H9 (cell line): ENCODE data around the gene AP1AR. TPM values are rescaled to one million over a fixed set of nuclear protein-coding genes. Genes with fewer than 3 reads are reported as not detected.

Experiments
- DNase-seq: peaks from one replicate; pipeline ENCODE4 v3.0.0-alpha.2; 2017
- H2AFZ ChIP-seq: one replicate; pipeline ENCODE4 v1.6.1; 2013; ENCODE audit warnings: mild to moderate bottlenecking, low read length, control low read depth, moderate library complexity
- H2AK5ac ChIP-seq: 2 replicates; pipeline ENCODE4 v1.6.1; 2013; ENCODE audit warnings: low read length, control low read depth, mixed read lengths; ENCODE audit not compliant: insufficient read length
- H2BK120ac ChIP-seq: one replicate; pipeline ENCODE4 v1.6.1; 2013; ENCODE audit warnings: low read depth, mild to moderate bottlenecking, low read length, control low read depth, inconsistent platforms; ENCODE audit not compliant: poor library complexity, severe bottlenecking
- H2BK12ac ChIP-seq: 2 replicates; pipeline ENCODE4 v1.6.1; 2013; ENCODE audit warnings: low read length, control low read depth, mixed read lengths, low read depth; ENCODE audit not compliant: insufficient read length
- H2BK15ac ChIP-seq: 2 replicates; pipeline ENCODE4 v1.6.1; 2013; ENCODE audit warnings: low read depth, low read length, control low read depth
- H2BK20ac ChIP-seq: one replicate; pipeline ENCODE4 v1.6.1; 2013; ENCODE audit warnings: low read depth, mild to moderate bottlenecking, low read length, control low read depth, inconsistent platforms; ENCODE audit not compliant: poor library complexity, severe bottlenecking
- H2BK5ac ChIP-seq: 2 replicates; pipeline ENCODE4 v1.6.1; 2013; ENCODE audit warnings: low read length, control low read depth, mixed read lengths; ENCODE audit not compliant: insufficient read length
- H3K14ac ChIP-seq: 2 replicates; pipeline ENCODE4 v1.6.1; 2013; ENCODE audit warnings: low read length, control low read depth; ENCODE audit not compliant: insufficient read depth
- H3K18ac ChIP-seq: 2 replicates; pipeline ENCODE4 v1.6.1; 2013; ENCODE audit warnings: low read depth, mild to moderate bottlenecking, mixed read lengths, low read length, control low read depth; ENCODE audit not compliant: insufficient read length
- H3K23ac ChIP-seq: 2 replicates; pipeline ENCODE4 v1.6.1; 2013; ENCODE audit warnings: low read length, control low read depth, mixed read lengths, low read depth; ENCODE audit not compliant: insufficient read length
- H3K23me2 ChIP-seq: 2 replicates; pipeline ENCODE4 v1.6.1; 2013; ENCODE audit warnings: low read depth, mild to moderate bottlenecking, mixed read lengths, low read length, control low read depth; ENCODE audit not compliant: insufficient read length, poor library complexity, severe bottlenecking
- H3K27ac ChIP-seq: 2 replicates; pipeline ENCODE4 v1.5.1; 2013; ENCODE audit warnings: low read length, control low read depth, mixed read lengths, low read depth; ENCODE audit not compliant: insufficient read length
- H3K27me3 ChIP-seq: 2 replicates; pipeline ENCODE4 v1.6.1; 2013; ENCODE audit warnings: low read length, control low read depth, inconsistent platforms; ENCODE audit not compliant: insufficient read depth
- H3K4ac ChIP-seq: 2 replicates; pipeline ENCODE4 v1.6.1; 2013; ENCODE audit warnings: low read depth, mild to moderate bottlenecking, control low read depth, inconsistent platforms, low read length, moderate library complexity
- H3K4me1 ChIP-seq: 2 replicates; pipeline ENCODE4 v1.6.1; 2013; ENCODE audit warnings: low read length, control low read depth, inconsistent platforms; ENCODE audit not compliant: insufficient read depth
- H3K4me2 ChIP-seq: 2 replicates; pipeline ENCODE4 v1.6.1; 2013; ENCODE audit warnings: low read length, control low read depth, mixed read lengths; ENCODE audit not compliant: insufficient read length, insufficient read depth
- H3K56ac ChIP-seq: 2 replicates; pipeline ENCODE4 v1.6.1; 2013; ENCODE audit warnings: low read depth, mild to moderate bottlenecking, mixed read lengths, low read length, control low read depth; ENCODE audit not compliant: insufficient read length
- H3K79me1 ChIP-seq: 2 replicates; pipeline ENCODE4 v1.6.1; 2013; ENCODE audit warnings: low read depth, mild to moderate bottlenecking, moderate library complexity, low read length, control low read depth, inconsistent platforms; ENCODE audit not compliant: insufficient read depth, poor library complexity, severe bottlenecking
- H3K79me2 ChIP-seq: 2 replicates; pipeline ENCODE4 v1.6.1; 2013; ENCODE audit warnings: low read length, control low read depth, inconsistent platforms; ENCODE audit not compliant: insufficient read depth
- H3K9ac ChIP-seq: 2 replicates; pipeline ENCODE4 v1.6.1; 2013; ENCODE audit warnings: low read length, control low read depth, mixed read lengths; ENCODE audit not compliant: insufficient read length; ENCODE audit errors: extremely low read depth
- H3K9me3 ChIP-seq: one replicate; pipeline ENCODE4 v1.6.1; 2013; ENCODE audit warnings: low read depth, low read length, inconsistent platforms; ENCODE audit not compliant: control insufficient read depth
- H3T11ph ChIP-seq: one replicate; pipeline ENCODE4 v1.6.1; 2013; ENCODE audit warnings: mild to moderate bottlenecking, low read length, control low read depth, inconsistent platforms
- H4K20me1 ChIP-seq: one replicate; pipeline ENCODE4 v1.6.1; 2013; ENCODE audit not compliant: control insufficient read depth, insufficient read length, insufficient read depth
- H4K5ac ChIP-seq: 2 replicates; pipeline ENCODE4 v1.6.1; 2013; ENCODE audit warnings: low read depth, mild to moderate bottlenecking, mixed read lengths, low read length, control low read depth; ENCODE audit not compliant: insufficient read length
- H4K8ac ChIP-seq: replicated peaks from 2 replicates; pipeline ENCODE4 v1.6.1; 2013; ENCODE audit warnings: low read length, control low read depth, mixed read lengths, low read depth; ENCODE audit not compliant: insufficient read length
- H4K91ac ChIP-seq: 2 replicates; pipeline ENCODE4 v1.6.1; 2013; ENCODE audit warnings: low read depth, mild to moderate bottlenecking, moderate library complexity, mixed read lengths, low read length, control low read depth; ENCODE audit not compliant: insufficient read length
- H3K27ac Mint-ChIP-seq, 3 experiments: 2 replicates in 2 of 3; 3 replicates in 1 of 3; pipeline ENCODE4 v1.8.0; 2020 to 2021; ENCODE audit warnings: mixed read lengths in 3 of 3, mild to moderate bottlenecking in 1 of 3, moderate library complexity in 1 of 3
- H3K27me3 Mint-ChIP-seq: 2 replicates; pipeline ENCODE4 v1.8.0; 2021; ENCODE audit warnings: low read depth, mild to moderate bottlenecking, moderate library complexity, mixed read lengths
- H3K36me3 Mint-ChIP-seq, 3 experiments: 2 replicates in 2 of 3; 3 replicates in 1 of 3; pipeline ENCODE4 v1.8.0; 2020 to 2021; ENCODE audit warnings: low read depth in 3 of 3, mixed read lengths in 3 of 3; ENCODE audit not compliant: insufficient read depth in 1 of 3
- H3K4me1 Mint-ChIP-seq, 2 experiments: 2 replicates each; pipeline ENCODE4 v1.8.0; 2020; ENCODE audit warnings: mixed read lengths in 2 of 2
- H3K4me3 Mint-ChIP-seq, 2 experiments: 2 replicates in 1 of 2; 3 replicates in 1 of 2; pipeline ENCODE4 v1.8.0; 2020 to 2021; ENCODE audit warnings: mild to moderate bottlenecking in 2 of 2, mixed read lengths in 2 of 2, moderate library complexity in 1 of 2
- H3K9me3 Mint-ChIP-seq, 2 experiments: 2 replicates in 1 of 2; 3 replicates in 1 of 2; pipeline ENCODE4 v1.8.0; 2020; ENCODE audit warnings: mild to moderate bottlenecking in 2 of 2, mixed read lengths in 2 of 2, moderate library complexity in 1 of 2
- WGBS: extraction: QIAGEN DNeasy Blood & Tissue Kit; methylation state at CpG from one replicate; pipeline ENCODE4 v1.1.7; 2013; ENCODE audit warnings: missing lambda C conversion rate, low lambda C conversion rate, mixed read lengths; ENCODE audit not compliant: insufficient read length; ENCODE audit errors: extremely low coverage; 5-methylcytosine and 5-hydroxymethylcytosine counted together
- total RNA-seq: library from RNA; stranded (reverse); gene quantifications from 2 replicates; pipeline ENCODE4 v1.2.1, GENCODE V29; 2021
- TF ChIP-seq, protein P1 (sequence below): fragments of 200-600 bp; sonication (generic); conservative IDR thresholded peaks from 3 replicates; pipeline ENCODE4 v1.8.0; 2021; ENCODE audit warnings: antibody characterized with exemption, mild to moderate bottlenecking

The AP1AR gene
- total RNA-seq, 1 experiment from 2014 or later: 24.2 TPM

- WGBS: no CpG with 5 or more reads among the region's 52 CpGs
- H3K9me3 Mint-ChIP-seq: no peaks in the 10 kb centered on the region; a peak in 1 of 5 replicates
- Histone ChIP-seq H3K4ac (no peak overlapping the region), H3K27me3 (no peaks in the 10 kb centered on the region), H2BK120ac (no peak overlapping the region), H2AFZ (peak overlapping the region; percentile 98), H3K18ac (peak overlapping the region; percentile 90), H3K56ac (no peak overlapping the region), H3K9me3 (no peaks in the 10 kb centered on the region), H4K8ac (no peak overlapping the region), H2BK12ac (no peak overlapping the region), H3K79me2 (peaks cover 3% of the 10 kb centered on the region; the same call in 1 of the 2 replicates), H3K27ac (peak overlapping the region; percentile 83), H3K14ac (peak overlapping the region; percentile 99; the same call in 1 of the 2 replicates), H3K4me1 (no peaks in the 10 kb centered on the region), H3K79me1 (no peaks in the 10 kb centered on the region), H3K23ac (no peak overlapping the region), H4K5ac (peak overlapping the region; percentile 44), H2BK15ac (no peak overlapping the region), H3T11ph (no peak overlapping the region), H3K23me2 (peaks cover 9% of the 10 kb centered on the region), H2BK5ac (no peak overlapping the region), H2AK5ac (no peak overlapping the region), H3K9ac (peak overlapping the region; percentile 91), H4K91ac (no peak overlapping the region), H3K4me2 (peak overlapping the region; percentile 93), H4K20me1 (peaks cover 2% of the 10 kb centered on the region), H2BK20ac (no peak overlapping the region)
- peak overlapping the region; percentile 98 to 99 (median 99) for H3K27ac Mint-ChIP-seq
- peak overlapping the region; percentile 95 to 99 for H3K4me3 Mint-ChIP-seq
- H3K27me3 Mint-ChIP-seq: peaks cover 2% of the 10 kb centered on the region; the same call in 1 of the 2 replicates
- DNase-seq: peak; percentile 97
- TF ChIP-seq, protein P1, sequence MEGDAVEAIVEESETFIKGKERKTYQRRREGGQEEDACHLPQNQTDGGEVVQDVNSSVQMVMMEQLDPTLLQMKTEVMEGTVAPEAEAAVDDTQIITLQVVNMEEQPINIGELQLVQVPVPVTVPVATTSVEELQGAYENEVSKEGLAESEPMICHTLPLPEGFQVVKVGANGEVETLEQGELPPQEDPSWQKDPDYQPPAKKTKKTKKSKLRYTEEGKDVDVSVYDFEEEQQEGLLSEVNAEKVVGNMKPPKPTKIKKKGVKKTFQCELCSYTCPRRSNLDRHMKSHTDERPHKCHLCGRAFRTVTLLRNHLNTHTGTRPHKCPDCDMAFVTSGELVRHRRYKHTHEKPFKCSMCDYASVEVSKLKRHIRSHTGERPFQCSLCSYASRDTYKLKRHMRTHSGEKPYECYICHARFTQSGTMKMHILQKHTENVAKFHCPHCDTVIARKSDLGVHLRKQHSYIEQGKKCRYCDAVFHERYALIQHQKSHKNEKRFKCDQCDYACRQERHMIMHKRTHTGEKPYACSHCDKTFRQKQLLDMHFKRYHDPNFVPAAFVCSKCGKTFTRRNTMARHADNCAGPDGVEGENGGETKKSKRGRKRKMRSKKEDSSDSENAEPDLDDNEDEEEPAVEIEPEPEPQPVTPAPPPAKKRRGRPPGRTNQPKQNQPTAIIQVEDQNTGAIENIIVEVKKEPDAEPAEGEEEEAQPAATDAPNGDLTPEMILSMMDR: no peak
- peaks cover 15 to 25% of the 10 kb centered on the region in 2 experiments for H3K4me1 Mint-ChIP-seq
- H3K36me3 Mint-ChIP-seq: no peaks in the 10 kb centered on the region
Observed at GRCh38 chr4:112230879-112231778, 458 bp upstream of the AP1AR start.
